Ovary (tissue), 9 donors: ENCODE measurements around the gene DENND6B. TPM values are rescaled to one million over a fixed set of nuclear protein-coding genes. Genes with fewer than 3 reads are reported as not detected.
"Not testable (repeated sequence)": the region's sequence is repeated elsewhere in the genome, so short reads cannot be mapped to it uniquely, and the experiment has no call there.

Experiments
- DNase-seq, 5 donors: peaks; one replicate each; pipeline ENCODE4 v3.0.0-alpha.2; 2019 to 2020
- H3K27ac ChIP-seq, 2 donors: fragments of 200-600 bp; one replicate each; pipeline versions ENCODE4 v1.5.1 to v1.8.0; 2019 to 2022
- H3K27me3 ChIP-seq: fragments of 200-600 bp; one replicate; pipeline ENCODE4 v1.8.0; 2022
- H3K36me3 ChIP-seq: fragments of 200-600 bp; sonication (generic); one replicate; pipeline ENCODE4 v1.5.1; 2019
- H3K4me1 ChIP-seq: one replicate; pipeline ENCODE4 v1.8.1; 2013; ENCODE audit warnings: mild to moderate bottlenecking, moderate library complexity; ENCODE audit not compliant: insufficient read depth
- H3K4me3 ChIP-seq: fragments of 200-600 bp; sonication (generic); one replicate; pipeline ENCODE4 v1.5.1; 2017
- H3K9me3 ChIP-seq, 2 donors: fragments of 200-600 bp in 1 of 2; sonication (generic) in 1 of 2; one replicate each; pipeline versions ENCODE4 v1.5.1 to v1.8.1; 2013 to 2019; ENCODE audit warnings: mild to moderate bottlenecking in 1 of 2, moderate library complexity in 1 of 2
- EP300 ChIP-seq: sonication (generic); formaldehyde crosslinking; IDR thresholded peaks from one replicate; pipeline ENCODE4 v1.6.1; 2017; ENCODE audit warnings: antibody characterized with exemption
- POLR2A ChIP-seq: fragments of 450-650 bp; IDR thresholded peaks from one replicate; pipeline ENCODE4 v1.6.1; 2017; ENCODE audit warnings: antibody characterized with exemption, mild to moderate bottlenecking, moderate library complexity
- WGBS, 3 donors: extraction: QIAGEN DNeasy Blood & Tissue Kit in 1 of 3; methylation state at CpG; one replicate each; pipeline versions ENCODE4 v1.1.5 to v1.1.7; 2013 to 2017; 5-methylcytosine and 5-hydroxymethylcytosine counted together
- intact Hi-C, 4 donors: fragments of 100-400 bp; cut with DNase I; formaldehyde crosslinking; loops; one replicate each; pipeline versions ENCODE4 v1.11.0 to v1.15.1; 2022 to 2023
- polyA plus RNA-seq, 2 donors: library from polyadenylated mRNA; stranded (reverse); fragments of 200-250 nt in 1 of 2; fragments of 350-450 nt in 1 of 2; fragmentation: Illumina TruSeq in 1 of 2; extraction: RNeasy Lipid Tissue Mini Kit (QIAGEN cat#74804) in 1 of 2; gene quantifications; one replicate each; pipeline ENCODE4 v1.2.3, GENCODE V29; 2013 to 2014
- total RNA-seq, 7 donors: library from RNA; depleted of rRNA in 2 of 7; stranded (reverse); fragments of >200 nt in 2 of 7; fragmentation: NEBNext Ultra II Directional in 3 of 7; extraction: Animal tissue kit (Norgen Biotek cat#: 25700) in 3 of 7; gene quantifications; one replicate each; pipeline versions ENCODE4 v1.1.0 to v1.2.4, GENCODE V29; 2016 to 2023
- TF ChIP-seq, protein P1 (sequence below), 3 donors: fragments of 450-650 bp in 2 of 3; fragments of 200-600 bp in 1 of 3; IDR thresholded peaks; one replicate each; pipeline versions ENCODE4 v1.5.1 to v1.8.0; 2016 to 2022; ENCODE audit warnings: antibody characterized with exemption in 3 of 3, mild to moderate bottlenecking in 1 of 3
- donor health status: DM: no; HTN: no; CAD: no; lungs with moderate emphysema.
- donor health status: DM: no; HTN: no; CAD: no.
- donor health status: Bipolar disorder and iron deficiency.
- donor health status: DM: yes; HTN: yes; CAD: no.
- donor health status: DM: no; HTN: no; CAD: no.
- donor health status: DM: yes; HTN: yes; CAD: no.

The DENND6B gene
- total and polyA plus RNA-seq, 9 donors: 0.38 to 17.3 (median 5.6) TPM

DNA sequence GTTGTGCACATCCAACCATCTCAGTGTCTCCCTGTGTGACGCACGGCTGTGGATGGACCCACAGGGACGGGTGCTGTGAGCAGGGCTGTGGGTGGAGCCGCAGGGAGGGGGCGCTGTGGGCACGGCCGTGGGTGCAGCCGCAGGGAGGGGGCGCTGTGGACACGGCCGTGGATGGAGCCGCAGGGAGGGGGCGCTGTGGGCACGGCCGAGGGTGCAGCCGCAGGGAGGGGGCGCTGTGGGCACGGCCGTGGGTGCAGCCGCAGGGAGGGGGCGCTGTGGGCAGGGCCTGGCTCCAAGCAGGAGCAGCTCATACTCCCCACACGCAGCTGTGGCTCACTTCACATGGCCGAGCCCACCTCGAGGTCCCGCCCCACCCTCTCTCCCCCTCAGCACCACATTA, 50.7 kb downstream of the DENND6B start:
- no peaks in the 10 kb centered on the region for H3K9me3 ChIP-seq
- H3K4me3 ChIP-seq: no peak overlapping the region
- intact Hi-C loops: loop anchor here (5.0 kb wide), 2 partner anchors 51 to 66 kb away; partner anchors contain the start of genes DENND6B (in 3 of the 4) and PPP6R2 (in 1 of the 4)
- peak in 3 of 5 donors; percentile 50 to 72 (median 67) for DNase-seq
- H3K4me1 ChIP-seq: peaks cover 2% of the 10 kb centered on the region
- peaks cover 4% of the 10 kb centered on the region for H3K36me3 ChIP-seq
- TF ChIP-seq POLR2A (no peak), EP300 (no peak)
- TF ChIP-seq, protein P1, sequence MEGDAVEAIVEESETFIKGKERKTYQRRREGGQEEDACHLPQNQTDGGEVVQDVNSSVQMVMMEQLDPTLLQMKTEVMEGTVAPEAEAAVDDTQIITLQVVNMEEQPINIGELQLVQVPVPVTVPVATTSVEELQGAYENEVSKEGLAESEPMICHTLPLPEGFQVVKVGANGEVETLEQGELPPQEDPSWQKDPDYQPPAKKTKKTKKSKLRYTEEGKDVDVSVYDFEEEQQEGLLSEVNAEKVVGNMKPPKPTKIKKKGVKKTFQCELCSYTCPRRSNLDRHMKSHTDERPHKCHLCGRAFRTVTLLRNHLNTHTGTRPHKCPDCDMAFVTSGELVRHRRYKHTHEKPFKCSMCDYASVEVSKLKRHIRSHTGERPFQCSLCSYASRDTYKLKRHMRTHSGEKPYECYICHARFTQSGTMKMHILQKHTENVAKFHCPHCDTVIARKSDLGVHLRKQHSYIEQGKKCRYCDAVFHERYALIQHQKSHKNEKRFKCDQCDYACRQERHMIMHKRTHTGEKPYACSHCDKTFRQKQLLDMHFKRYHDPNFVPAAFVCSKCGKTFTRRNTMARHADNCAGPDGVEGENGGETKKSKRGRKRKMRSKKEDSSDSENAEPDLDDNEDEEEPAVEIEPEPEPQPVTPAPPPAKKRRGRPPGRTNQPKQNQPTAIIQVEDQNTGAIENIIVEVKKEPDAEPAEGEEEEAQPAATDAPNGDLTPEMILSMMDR (IDR thresholded peaks at IDR 0.05): no peak
- WGBS, 3 donors: 55 to 62% (median 58%) methylated on average over 24 to 25 of the region's 25 CpGs
- no peak overlapping the region for H3K27ac ChIP-seq
- H3K27me3 ChIP-seq: no peaks in the 10 kb centered on the region

DNA sequence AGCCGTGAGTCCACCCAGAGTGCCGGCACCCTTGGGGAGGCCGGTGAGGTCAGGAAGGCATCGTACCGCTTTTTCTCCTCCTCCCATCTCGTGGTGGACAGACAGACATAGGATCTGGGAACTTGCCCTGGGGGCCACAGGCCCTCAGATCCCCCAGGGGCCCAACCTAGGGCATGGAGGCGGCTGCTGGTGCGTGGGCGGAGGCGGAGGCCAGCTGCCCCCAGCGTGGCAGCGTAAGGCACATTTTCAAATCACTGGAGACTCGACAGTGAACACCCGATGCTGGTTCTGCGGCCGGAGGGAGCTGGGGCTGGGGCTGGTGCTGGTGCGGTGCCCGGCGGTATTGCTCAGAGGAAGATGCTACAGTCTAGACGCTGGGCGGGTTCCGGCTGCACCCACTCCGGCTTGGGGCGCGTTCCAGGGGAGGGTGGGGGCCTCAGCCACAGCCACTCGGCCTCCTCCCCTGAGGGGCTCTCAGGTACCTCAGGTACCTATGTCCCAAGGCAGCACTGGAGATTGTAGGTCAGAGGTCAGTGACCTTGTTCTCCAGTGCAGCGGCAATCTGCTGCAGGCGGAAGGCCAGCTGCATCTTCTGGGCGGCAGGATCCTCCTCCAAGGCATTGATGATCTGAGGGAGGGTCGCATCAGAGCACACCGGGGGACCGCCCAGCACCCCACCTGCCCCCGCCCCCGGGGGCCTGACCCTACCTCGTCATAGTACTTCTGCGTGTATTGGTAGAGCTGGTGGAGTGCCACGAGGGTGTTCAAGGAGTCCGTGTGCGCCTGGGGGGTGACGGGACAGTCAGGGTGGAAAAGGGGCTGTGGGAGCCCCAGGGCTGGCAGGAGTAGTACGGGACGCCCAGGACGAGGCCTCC, 51.4 kb downstream of the DENND6B start:
- Histone ChIP-seq H3K36me3 (peaks cover 4% of the 10 kb centered on the region), H3K4me3 (no peak overlapping the region), H3K4me1 (peaks cover 8% of the 10 kb centered on the region), H3K27ac (no peak overlapping the region), H3K9me3 (no peaks in the 10 kb centered on the region), H3K27me3 (no peaks in the 10 kb centered on the region)
- 72 to 77% (median 73%) methylated on average over 27 to 43 of the region's 43 CpGs for WGBS, 3 donors
- no peak for DNase-seq
- intact Hi-C loops: loop anchor here (2.0 to 5.0 kb wide), 3 partner anchors 51 to 67 kb away; partner anchors contain the start of genes DENND6B (in 4 of the 4) and PPP6R2 (in 1 of the 4)
- no peak for TF ChIP-seq EP300
- TF ChIP-seq, protein P1 (IDR thresholded peaks at IDR 0.05): no peak
- no peak for TF ChIP-seq POLR2A

DNA sequence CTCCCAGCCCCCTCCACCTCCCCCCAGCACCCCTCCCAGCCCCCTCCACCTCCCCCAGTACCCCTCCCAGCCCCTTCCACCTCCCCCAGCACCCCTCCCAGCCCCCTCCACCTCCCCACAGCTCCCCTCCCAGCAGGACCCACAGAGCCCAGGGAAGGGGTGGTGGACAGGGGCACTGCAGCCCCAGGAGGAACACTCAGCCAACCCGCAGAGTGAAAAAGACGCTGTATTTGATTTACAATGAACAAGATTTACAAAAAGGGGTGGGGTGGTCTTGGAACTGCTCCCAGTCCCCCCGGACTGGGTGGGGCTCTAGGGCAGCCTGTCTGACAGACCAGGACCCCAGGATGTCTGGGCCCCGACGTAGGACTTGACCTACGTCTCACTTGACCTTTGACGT, 52.0 kb downstream of the DENND6B start:
- H3K4me3 ChIP-seq: no peak overlapping the region
- intact Hi-C loops: loop anchor here (2.0 to 5.0 kb wide), 3 partner anchors 52 to 68 kb away; partner anchors contain the start of genes DENND6B (in 4 of the 4) and PPP6R2 (in 1 of the 4)
- peaks cover 4% of the 10 kb centered on the region for H3K36me3 ChIP-seq
- DNase-seq: no peak
- H3K27ac ChIP-seq: no peak overlapping the region
- WGBS, 3 donors: 55 to 63% (median 60%) methylated on average over 7 of the region's 7 CpGs
- H3K27me3 ChIP-seq: no peaks in the 10 kb centered on the region
- no peaks in the 10 kb centered on the region for H3K9me3 ChIP-seq
- TF ChIP-seq EP300: no peak
- peaks cover 8% of the 10 kb centered on the region for H3K4me1 ChIP-seq

DNA sequence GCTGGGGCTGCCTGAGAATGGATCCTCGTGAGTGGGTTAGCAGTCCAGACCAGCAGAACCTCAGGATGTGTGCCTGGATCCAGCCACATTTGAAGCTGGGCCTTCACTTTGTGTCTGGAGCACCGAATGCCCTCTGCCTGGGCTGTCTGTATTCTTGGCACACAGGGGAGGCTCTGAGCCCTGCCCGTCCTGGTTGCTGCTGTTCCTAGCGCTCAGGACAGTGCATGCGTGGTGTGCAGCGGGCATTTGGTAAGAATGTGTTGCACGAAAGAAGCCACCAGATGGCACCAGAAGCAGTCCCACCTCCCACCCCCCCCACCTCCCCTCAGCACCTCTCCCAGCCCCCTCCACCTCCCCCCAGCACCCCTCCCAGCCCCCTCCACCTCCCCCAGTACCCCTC, 52.5 kb downstream of the DENND6B start:
- H3K36me3 ChIP-seq: peaks cover 4% of the 10 kb centered on the region
- intact Hi-C loops: loop anchor here in 1 of 4 donors (2.0 kb wide), 1 partner anchor 52 kb away; the partner anchor contains the start of gene DENND6B
- H3K27ac ChIP-seq: no peak overlapping the region
- H3K9me3 ChIP-seq: no peaks in the 10 kb centered on the region
- WGBS, 3 donors: 33 to 54% (median 49%) methylated on average over 6 to 7 of the region's 7 CpGs
- no peaks in the 10 kb centered on the region for H3K27me3 ChIP-seq
- TF ChIP-seq, protein P1 (IDR thresholded peaks at IDR 0.05): no peak
- TF ChIP-seq EP300 (no peak), POLR2A (no peak)
- H3K4me3 ChIP-seq: no peak overlapping the region
- peaks cover 13% of the 10 kb centered on the region for H3K4me1 ChIP-seq
- peak in 3 of 5 donors; percentile 56 to 71 (median 68) for DNase-seq

DNA sequence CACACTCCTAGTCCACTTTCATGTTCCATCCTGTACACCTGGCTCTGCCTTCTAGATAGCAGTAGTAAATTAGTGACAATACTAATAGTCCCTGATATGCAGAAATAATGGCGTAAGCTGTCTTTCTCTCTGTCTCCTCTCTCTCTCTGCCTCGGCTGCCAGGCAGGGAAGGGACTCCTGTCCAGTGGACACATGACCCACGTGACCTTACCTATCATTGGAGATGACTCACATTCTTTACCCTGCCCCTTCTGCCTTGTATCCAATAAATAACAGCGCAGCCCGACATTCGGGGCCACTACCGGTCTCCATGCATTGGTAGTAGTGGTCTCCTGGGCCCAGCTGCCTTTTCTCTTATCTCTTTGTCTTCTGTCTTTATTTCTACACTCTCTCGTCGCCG, 53.0 kb downstream of the DENND6B start:
- not testable (repeated sequence) for H3K27ac ChIP-seq, DNase-seq, H3K4me3 ChIP-seq, H3K36me3 ChIP-seq, H3K27me3 ChIP-seq, H3K9me3 ChIP-seq
- 71 to 73% (median 73%) methylated on average over 10 of the region's 10 CpGs for WGBS, 3 donors
- intact Hi-C loops: loop anchor here in 1 of 4 donors (2.0 kb wide), 1 partner anchor 53 kb away; the partner anchor contains the start of gene DENND6B
- H3K4me1 ChIP-seq: peaks cover 15% of the 10 kb centered on the region

DNA sequence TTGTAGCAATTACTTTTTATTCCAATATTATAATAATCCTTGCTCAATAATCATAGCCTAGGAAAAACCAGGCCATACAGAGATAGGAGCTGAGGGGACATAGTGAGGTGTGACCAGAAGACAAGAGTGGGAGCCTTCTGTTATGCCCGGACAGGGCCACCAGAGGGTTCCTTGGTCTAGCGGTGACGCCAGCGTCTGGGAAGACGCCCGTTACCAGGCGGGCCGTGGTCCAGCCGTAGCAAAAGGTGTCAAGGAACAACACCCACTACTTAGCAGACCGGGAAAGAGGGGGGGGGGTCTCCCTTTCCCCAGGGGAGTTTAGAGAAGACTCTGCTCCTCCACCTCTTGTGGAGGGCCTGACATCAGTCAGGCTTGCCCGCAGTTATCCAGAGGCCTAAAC, 53.5 kb downstream of the DENND6B start:
- DNase-seq, H3K27ac ChIP-seq, H3K9me3 ChIP-seq, H3K27me3 ChIP-seq, intact Hi-C loops, H3K36me3 ChIP-seq, H3K4me3 ChIP-seq: not testable (repeated sequence)
- 63 to 70% (median 68%) methylated on average over 6 to 11 of the region's 11 CpGs for WGBS, 3 donors
- H3K4me1 ChIP-seq: peaks cover 18% of the 10 kb centered on the region
